Measurements from ENCODE around the gene UBAC1.

DNA sequence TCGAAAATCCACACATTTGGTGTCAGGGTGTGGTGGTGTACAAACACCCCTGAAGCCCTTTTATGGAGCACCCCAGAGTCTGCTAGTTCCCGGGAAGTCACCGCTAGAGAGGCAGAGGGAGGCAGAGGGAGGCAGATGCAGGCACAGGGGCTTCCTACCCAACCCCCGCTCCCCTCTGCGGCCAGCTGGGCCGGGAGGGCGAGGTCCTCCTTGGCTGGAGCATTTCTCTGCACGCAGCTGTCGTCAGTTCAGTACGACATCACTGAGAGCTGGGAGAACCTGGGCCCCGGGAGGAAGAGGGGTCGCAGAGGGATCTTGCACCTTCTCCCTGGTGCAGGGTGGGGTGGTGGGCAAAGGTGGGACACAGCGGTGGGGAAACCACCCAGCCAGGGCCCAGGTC lies 15.8 kb upstream of the UBAC1 start:
- TF ChIP-seq POLR2AphosphoS5 (IDR thresholded peaks at IDR 0.05) = no peak
- no peak for TF ChIP-seq EP300 (conservative IDR thresholded peaks at IDR 0.05; ENCODE audit: poor library complexity, severe bottlenecking)
- no peak for TF ChIP-seq EZH2 (IDR thresholded peaks at IDR 0.05; ENCODE audit: borderline replicate concordance, insufficient read depth, low read length, poor library complexity, severe bottlenecking)
